Activated CD4-positive, alpha-beta memory T cell treated with anti-CD3 and anti-CD28 coated beads, Interleukin-2, amount 10 ng/mL, durations not matched to agents 7 days and 5 days (primary cell): Measurements from ENCODE around the gene FRMD3. TPM values are rescaled to one million over a fixed set of nuclear protein-coding genes. Genes with fewer than 3 reads are reported as not detected.

ENCODE experiments used
- CTCF ChIA-PET: fragments of 350-600 bp; sonication (Branson Sonifier 250); formaldehyde crosslinking; loops from one replicate; lab custom pipeline; 2021; ENCODE audit warnings: antibody characterized with exemption, inconsistent platforms; lab: Charles Lee
- POLR2A ChIA-PET: fragments of 350-600 bp; sonication (Branson Sonifier 250); formaldehyde crosslinking; loops from one replicate; lab custom pipeline; 2021; ENCODE audit warnings: antibody characterized with exemption; lab: Charles Lee
- DNase-seq: peaks from one replicate; pipeline ENCODE4 v3.0.0-alpha.2; 2020
- H3K27ac Mint-ChIP-seq: one replicate; pipeline ENCODE4 v1.8.0; 2021; ENCODE audit warnings: mild to moderate bottlenecking, mixed read lengths
- H3K27me3 Mint-ChIP-seq: one replicate; pipeline ENCODE4 v1.8.0; 2021; ENCODE audit warnings: mixed read lengths
- H3K36me3 Mint-ChIP-seq: one replicate; pipeline ENCODE4 v1.8.0; 2021; ENCODE audit warnings: low read depth, mixed read lengths
- H3K4me1 Mint-ChIP-seq: one replicate; pipeline ENCODE4 v1.8.0; 2021; ENCODE audit warnings: mixed read lengths
- H3K4me3 Mint-ChIP-seq: one replicate; pipeline ENCODE4 v1.8.0; 2021; ENCODE audit warnings: mild to moderate bottlenecking, mixed read lengths
- H3K9me3 Mint-ChIP-seq: one replicate; pipeline ENCODE4 v1.8.0; 2021; ENCODE audit warnings: mixed read lengths
- total RNA-seq, 2 experiments: library from RNA; stranded (reverse); gene quantifications; one replicate each; pipeline ENCODE4 v1.2.3, GENCODE V29; 2021

The FRMD3 gene
- total RNA-seq, 2 experiments from 2014 or later = 0.23 to 0.30 TPM

GRCh38 chr9:83459830-83460229 lies 78.4 kb downstream of the FRMD3 start:
- no peaks in the 10 kb centered on the region for H3K9me3 Mint-ChIP-seq
- POLR2A ChIA-PET = no interaction called here
- no peak for DNase-seq
- no peak overlapping the region for H3K4me3 Mint-ChIP-seq
- no peaks in the 10 kb centered on the region for H3K27me3 Mint-ChIP-seq
- no peaks in the 10 kb centered on the region for H3K36me3 Mint-ChIP-seq
- CTCF ChIA-PET = no interaction called here
- H3K4me1 Mint-ChIP-seq = no peaks in the 10 kb centered on the region
- H3K27ac Mint-ChIP-seq = no peak overlapping the region

DNA sequence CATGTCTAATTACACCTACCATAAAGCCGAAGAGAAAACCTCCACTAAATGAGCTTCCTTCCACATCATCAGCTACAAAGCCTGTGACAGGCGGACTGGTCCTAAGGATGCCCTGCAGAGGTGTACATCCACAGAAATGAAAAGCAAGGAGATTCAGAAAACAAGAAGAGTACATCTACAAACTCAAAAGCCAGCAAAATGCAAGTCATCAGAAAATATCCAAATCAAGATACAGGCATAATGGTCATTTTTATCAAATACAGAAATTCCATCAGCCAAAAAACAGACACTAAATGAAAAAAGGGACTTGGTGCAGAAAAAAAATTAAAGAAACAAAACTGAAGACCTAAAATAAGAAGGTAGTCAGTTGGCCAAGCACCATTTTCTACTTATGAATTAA lies 79.7 kb downstream of the FRMD3 start:
- ChIA-PET POLR2A (no interaction called here), CTCF (interaction anchor here (1.1 kb wide), 1 partner anchor 124 kb away, joined by 3 read pairs; no protein-coding TSS in a partner anchor)
- no peaks in the 10 kb centered on the region for H3K4me1 Mint-ChIP-seq
- no peak overlapping the region for H3K4me3 Mint-ChIP-seq
- H3K27ac Mint-ChIP-seq = no peak overlapping the region
- no peaks in the 10 kb centered on the region for H3K27me3 Mint-ChIP-seq
- H3K9me3 Mint-ChIP-seq = no peaks in the 10 kb centered on the region
- H3K36me3 Mint-ChIP-seq = no peaks in the 10 kb centered on the region
- no peak for DNase-seq

DNA sequence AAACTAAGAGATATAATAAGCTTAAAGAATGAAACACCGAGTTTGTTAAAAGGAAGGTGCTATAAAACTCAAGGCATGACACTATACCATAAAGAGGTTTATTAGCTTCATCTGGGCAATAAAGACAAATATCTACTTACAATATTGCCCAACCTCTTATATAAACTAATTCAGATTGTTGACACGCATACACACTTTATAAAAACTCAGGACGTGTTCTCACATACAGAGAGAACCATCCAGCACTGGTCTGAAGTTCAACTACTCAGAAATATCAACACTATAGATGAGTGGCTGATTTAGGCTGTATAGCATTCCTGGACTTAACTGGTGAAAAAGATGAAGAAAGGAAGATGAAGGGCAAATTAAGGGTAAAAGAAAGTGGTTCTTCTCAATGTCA lies 81.2 kb downstream of the FRMD3 start:
- no peaks in the 10 kb centered on the region for H3K27me3 Mint-ChIP-seq
- no peak overlapping the region for H3K4me3 Mint-ChIP-seq
- POLR2A ChIA-PET = no interaction called here
- no peak overlapping the region for H3K27ac Mint-ChIP-seq
- no peaks in the 10 kb centered on the region for H3K9me3 Mint-ChIP-seq
- no peak for DNase-seq
- no peaks in the 10 kb centered on the region for H3K4me1 Mint-ChIP-seq
- no peaks in the 10 kb centered on the region for H3K36me3 Mint-ChIP-seq
- CTCF ChIA-PET = no interaction called here

DNA sequence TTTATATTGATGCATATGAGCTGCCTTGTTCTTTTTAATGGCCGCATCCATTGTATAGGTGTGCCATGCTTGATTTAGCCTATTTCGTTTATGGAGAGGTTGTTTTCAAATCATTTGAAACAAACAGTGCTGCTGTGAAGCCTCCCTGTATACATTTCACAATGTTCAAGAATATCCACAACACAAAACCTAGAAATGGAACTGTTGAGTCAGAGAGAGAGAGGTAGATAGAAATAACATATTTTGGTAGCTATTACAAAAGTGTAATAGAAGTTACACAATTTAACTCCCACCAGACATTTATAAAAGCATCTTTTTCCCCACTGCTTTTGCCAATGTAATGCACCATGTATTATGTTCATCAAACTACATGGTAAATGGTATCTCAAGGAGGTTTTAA lies 82.0 kb downstream of the FRMD3 start:
- no peaks in the 10 kb centered on the region for H3K36me3 Mint-ChIP-seq
- no peaks in the 10 kb centered on the region for H3K4me1 Mint-ChIP-seq
- no peak overlapping the region for H3K27ac Mint-ChIP-seq
- no peak for DNase-seq
- POLR2A ChIA-PET = no interaction called here
- no peaks in the 10 kb centered on the region for H3K27me3 Mint-ChIP-seq
- H3K9me3 Mint-ChIP-seq = no peaks in the 10 kb centered on the region
- H3K4me3 Mint-ChIP-seq = no peak overlapping the region
- CTCF ChIA-PET = no interaction called here

DNA sequence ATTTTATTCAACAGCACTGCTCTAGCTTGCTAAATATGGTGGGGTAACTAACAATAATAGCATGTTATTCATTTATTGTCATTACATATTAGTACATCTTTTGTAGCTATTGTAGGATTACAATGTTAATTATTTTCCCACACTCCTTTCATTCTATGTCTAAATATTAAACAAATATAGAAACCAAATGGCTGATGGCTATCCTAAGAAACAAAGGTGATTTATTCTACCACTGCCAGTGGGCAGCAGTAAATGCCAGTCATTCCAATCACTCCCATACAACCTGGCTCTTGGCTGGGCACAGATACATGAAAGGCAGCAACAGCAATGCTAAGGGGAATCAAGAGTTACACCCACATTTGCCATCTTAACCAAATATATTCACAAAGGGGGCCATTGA lies 84.1 kb downstream of the FRMD3 start:
- Mint-ChIP-seq H3K4me1 (no peaks in the 10 kb centered on the region), H3K9me3 (no peaks in the 10 kb centered on the region), H3K27me3 (no peaks in the 10 kb centered on the region), H3K36me3 (no peaks in the 10 kb centered on the region), H3K4me3 (no peak overlapping the region), H3K27ac (no peak overlapping the region)
- DNase-seq = no peak
- CTCF ChIA-PET = no interaction called here
- POLR2A ChIA-PET = no interaction called here

DNA sequence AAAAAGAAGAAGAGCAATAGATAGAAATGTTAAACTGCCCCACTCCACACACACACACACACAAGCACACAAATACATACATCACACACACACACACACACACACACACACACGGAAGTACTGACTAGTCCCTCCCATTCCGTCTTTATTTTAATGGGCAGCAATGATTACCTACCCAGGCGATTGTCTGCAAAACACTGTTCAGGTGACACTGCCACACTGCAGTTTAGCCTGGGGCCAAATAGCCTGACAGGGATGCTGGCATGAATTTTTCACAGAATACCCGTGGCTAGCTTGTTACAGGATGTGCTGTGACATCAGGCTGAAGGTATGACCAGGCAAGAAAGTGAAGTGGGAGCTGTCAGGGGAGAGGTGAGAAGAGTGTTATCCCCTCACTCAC lies 86.9 kb downstream of the FRMD3 start:
- CTCF ChIA-PET = no interaction called here
- no peaks in the 10 kb centered on the region for H3K9me3 Mint-ChIP-seq
- H3K4me3 Mint-ChIP-seq = no peak overlapping the region
- H3K27ac Mint-ChIP-seq = no peak overlapping the region
- POLR2A ChIA-PET = no interaction called here
- DNase-seq = no peak
- H3K4me1 Mint-ChIP-seq = no peaks in the 10 kb centered on the region
- no peaks in the 10 kb centered on the region for H3K27me3 Mint-ChIP-seq
- H3K36me3 Mint-ChIP-seq = no peaks in the 10 kb centered on the region

- CTCF ChIA-PET = no interaction called here
- H3K36me3 Mint-ChIP-seq = no peaks in the 10 kb centered on the region
- no peaks in the 10 kb centered on the region for H3K27me3 Mint-ChIP-seq
- POLR2A ChIA-PET = no interaction called here
- no peaks in the 10 kb centered on the region for H3K9me3 Mint-ChIP-seq
- no peak for DNase-seq
- H3K4me3 Mint-ChIP-seq = no peak overlapping the region
- no peaks in the 10 kb centered on the region for H3K4me1 Mint-ChIP-seq
- H3K27ac Mint-ChIP-seq = no peak overlapping the region
These were observed 88.2 kb downstream of the FRMD3 start for GRCh38 chr9:83449983-83450382.

DNA sequence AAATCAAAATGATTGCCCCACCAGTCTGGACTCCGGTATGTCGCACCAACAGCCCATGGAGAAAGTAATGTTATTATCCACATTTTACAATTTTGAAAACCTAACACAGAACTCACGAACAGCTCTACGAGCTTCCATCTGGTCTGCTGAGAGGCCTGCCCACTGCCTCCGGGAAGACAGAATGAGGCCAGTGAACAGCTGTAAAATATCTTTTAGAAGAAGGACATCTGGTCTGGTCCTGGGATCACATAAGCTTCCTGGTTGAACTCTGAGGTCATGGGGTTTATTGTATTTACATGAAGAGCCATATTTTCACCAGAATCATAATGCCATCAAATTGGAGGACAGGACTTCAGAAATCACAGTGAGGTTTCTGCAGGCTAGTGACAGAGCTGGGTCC lies 89.0 kb downstream of the FRMD3 start:
- Mint-ChIP-seq H3K4me3 (no peak overlapping the region), H3K9me3 (no peaks in the 10 kb centered on the region), H3K27ac (no peak overlapping the region), H3K36me3 (no peaks in the 10 kb centered on the region), H3K27me3 (no peaks in the 10 kb centered on the region), H3K4me1 (no peaks in the 10 kb centered on the region)
- ChIA-PET POLR2A (no interaction called here), CTCF (no interaction called here)
- no peak for DNase-seq

DNA sequence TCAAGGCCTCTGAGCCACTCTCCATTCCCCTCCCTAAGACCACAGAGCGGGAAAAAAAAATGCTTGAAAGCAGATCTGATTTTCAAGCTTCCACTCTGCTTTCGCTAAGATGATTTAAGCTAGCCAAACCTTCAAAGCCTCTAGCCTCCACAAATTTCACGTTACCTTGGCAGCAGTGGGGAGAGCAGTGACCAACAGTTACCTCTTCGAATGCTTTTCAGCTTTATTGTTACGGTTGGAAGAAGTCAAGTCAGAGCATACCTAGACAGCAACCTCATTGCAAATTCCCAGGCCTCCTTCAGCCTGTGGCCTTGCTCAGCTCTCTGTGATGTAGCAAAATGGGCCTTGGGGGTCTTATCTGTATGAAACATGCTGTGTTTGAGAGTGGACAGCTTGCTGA lies 89.6 kb downstream of the FRMD3 start:
- Mint-ChIP-seq H3K36me3 (no peaks in the 10 kb centered on the region), H3K27me3 (no peaks in the 10 kb centered on the region), H3K9me3 (no peaks in the 10 kb centered on the region), H3K27ac (no peak overlapping the region), H3K4me3 (no peak overlapping the region), H3K4me1 (no peaks in the 10 kb centered on the region)
- POLR2A ChIA-PET = no interaction called here
- no peak for DNase-seq
- CTCF ChIA-PET = no interaction called here

DNA sequence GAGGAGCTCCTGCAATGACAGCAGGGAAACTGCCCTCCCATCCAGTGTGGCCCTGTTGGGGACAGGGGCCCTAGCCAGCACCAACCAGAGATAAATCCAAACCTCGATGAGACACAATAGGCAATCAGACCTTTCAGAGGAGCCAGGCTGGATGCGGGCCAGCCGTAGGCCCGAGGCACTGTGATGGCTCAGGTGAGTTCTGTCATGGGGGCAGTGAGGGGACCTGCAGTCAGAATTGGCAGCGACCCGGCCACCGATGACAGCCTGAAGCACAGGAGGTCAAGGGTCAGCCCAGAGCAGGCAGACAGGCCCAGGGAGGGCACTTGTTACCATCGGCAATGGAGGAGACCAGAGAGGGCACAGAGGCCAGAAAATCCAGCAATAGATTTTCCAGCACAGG lies 90.8 kb downstream of the FRMD3 start:
- no peak for DNase-seq
- ChIA-PET POLR2A (no interaction called here), CTCF (no interaction called here)
- H3K9me3 Mint-ChIP-seq = no peaks in the 10 kb centered on the region
- H3K36me3 Mint-ChIP-seq = no peaks in the 10 kb centered on the region
- no peak overlapping the region for H3K27ac Mint-ChIP-seq
- no peaks in the 10 kb centered on the region for H3K27me3 Mint-ChIP-seq
- H3K4me1 Mint-ChIP-seq = no peaks in the 10 kb centered on the region
- no peak overlapping the region for H3K4me3 Mint-ChIP-seq

DNA sequence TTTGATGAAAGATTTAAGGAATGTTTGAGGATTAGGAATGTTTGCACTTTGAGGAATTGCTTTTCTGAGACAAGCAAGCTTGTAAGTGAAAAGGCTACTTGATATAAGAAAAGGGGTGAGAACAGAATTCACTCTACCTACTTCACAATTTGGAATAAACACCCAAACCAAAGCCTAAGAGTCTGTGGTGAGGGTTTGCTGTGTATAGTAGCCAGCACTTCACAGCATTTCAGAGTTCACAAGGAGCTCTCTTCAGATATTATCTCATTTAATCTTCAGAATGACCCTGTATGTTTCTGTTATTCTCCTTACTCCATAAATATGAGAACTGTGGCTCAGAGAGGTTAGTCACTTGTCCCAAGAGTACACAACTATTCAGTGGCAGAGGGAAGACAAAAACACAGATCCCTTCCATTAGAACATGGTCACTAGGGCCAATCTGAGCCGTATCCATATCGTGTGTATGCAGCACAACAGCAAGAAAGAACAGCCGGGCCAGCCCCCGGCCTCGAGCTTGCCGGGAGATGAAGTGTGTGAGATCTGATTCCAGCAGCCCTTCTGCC lies 92.4 kb downstream of the FRMD3 start:
- DNase-seq = no peak
- Mint-ChIP-seq H3K27ac (no peak overlapping the region), H3K9me3 (no peaks in the 10 kb centered on the region), H3K4me1 (no peaks in the 10 kb centered on the region), H3K36me3 (no peaks in the 10 kb centered on the region), H3K4me3 (no peak overlapping the region), H3K27me3 (no peaks in the 10 kb centered on the region)
- ChIA-PET POLR2A (no interaction called here), CTCF (no interaction called here)

DNA sequence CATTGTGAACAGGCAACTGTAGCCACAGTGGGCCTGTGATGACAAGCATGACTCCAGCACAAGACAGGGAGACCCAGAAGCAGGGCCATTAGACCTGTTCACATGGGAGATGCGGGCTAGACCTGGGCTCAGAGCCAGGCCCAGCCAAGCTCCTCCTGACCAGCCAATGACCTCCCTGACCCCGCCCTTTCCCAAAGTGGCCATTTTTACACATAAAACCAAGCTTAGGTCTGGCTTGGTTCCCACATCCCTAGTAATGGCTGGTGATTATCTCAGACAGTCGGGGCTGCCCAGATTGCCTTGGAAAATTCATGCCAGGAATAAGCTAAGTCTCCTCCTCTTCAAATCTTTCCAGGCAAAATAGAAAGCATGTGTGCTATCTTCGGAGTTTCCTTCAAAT lies 94.1 kb downstream of the FRMD3 start:
- Mint-ChIP-seq H3K36me3 (no peaks in the 10 kb centered on the region), H3K27me3 (no peaks in the 10 kb centered on the region), H3K27ac (no peak overlapping the region), H3K9me3 (no peaks in the 10 kb centered on the region), H3K4me1 (no peaks in the 10 kb centered on the region), H3K4me3 (no peak overlapping the region)
- ChIA-PET POLR2A (no interaction called here), CTCF (no interaction called here)
- no peak for DNase-seq

GRCh38 chr9:83441390-83441789 lies 96.8 kb downstream of the FRMD3 start:
- Mint-ChIP-seq H3K4me3 (no peak overlapping the region), H3K27me3 (no peaks in the 10 kb centered on the region), H3K27ac (no peak overlapping the region), H3K36me3 (no peaks in the 10 kb centered on the region), H3K4me1 (no peaks in the 10 kb centered on the region), H3K9me3 (no peaks in the 10 kb centered on the region)
- no peak for DNase-seq
- ChIA-PET CTCF (no interaction called here), POLR2A (no interaction called here)

- no peak overlapping the region for H3K4me3 Mint-ChIP-seq
These were observed 97.6 kb downstream of the FRMD3 start for GRCh38 chr9:83440641-83441040.

More at GRCh38 chr9:83440641-83441040, 97.6 kb downstream of the FRMD3 start:
- no peak for DNase-seq
- Mint-ChIP-seq H3K27me3 (peaks cover 1% of the 10 kb centered on the region), H3K4me1 (no peaks in the 10 kb centered on the region), H3K9me3 (no peaks in the 10 kb centered on the region), H3K36me3 (no peaks in the 10 kb centered on the region), H3K27ac (no peak overlapping the region)
- ChIA-PET CTCF (no interaction called here), POLR2A (no interaction called here)
